A549 treated with Mapracorat at 1 μM for 4 hours (cell line): Measurements from ENCODE around the gene ERC2. TPM values are rescaled to one million over a fixed set of nuclear protein-coding genes. Genes with fewer than 3 reads are reported as not detected.

Source experiments
- total RNA-seq: library from RNA; stranded (reverse); fragments of 200-300 nt; extraction: Qiagen RNA extraction; gene quantifications from 5 replicates; pipeline ENCODE4 v1.2.3, GENCODE V29; 2022

Gene ERC2
- 0.34 TPM in 1 of 5 replicates, not detected in the others for total RNA-seq

GRCh38 chr3:56468184-56469106 lies at the start of gene ERC2:
ERC2 (minus strand) TSS chr3:56468467.

GRCh38 chr3:55486857-55487380 lies 981.3 kb downstream of the ERC2 start, which contains the start of gene WNT5A:
WNT5A (minus strand) TSS chr3:55487306; CDS start chr3:55486985, 321 bp downstream.

Other genes with a start within 250 kb of the ERC2 start
- gene CCDC66, start 88.7 kb upstream of the ERC2 start, total RNA-seq: 4.4 to 6.4 TPM (median 5.2 TPM) in 5 replicates
- 17.1 to 21.0 TPM (median 19.2 TPM) in 5 replicates for gene TASOR, start 214.8 kb upstream of the ERC2 start, total RNA-seq